Measurements from ENCODE around the gene RAB27A. TPM values are rescaled to one million over a fixed set of nuclear protein-coding genes. Genes with fewer than 3 reads are reported as not detected.
A peak's percentile ranks its signal among the peaks of the same experiment; 100 is the strongest.

RAB27A gene
- total and polyA plus RNA-seq, 9 of the 15 experiments (the other 6 are each of a cell fraction or from before 2014, with no cell fraction given), result 31.5 to 171 (median 80.4) TPM

- peak; percentile 90 for TF ChIP-seq BRD4 (IDR thresholded peaks at IDR 0.05)
- TF ChIP-seq ATF7 (IDR thresholded peaks at IDR 0.05), result peak; percentile 77; the same call in 1 of the 2 replicates
- peak; percentile 92 for TF ChIP-seq CBFB (CRISPR knock-in tag; IDR thresholded peaks at IDR 0.05)
- 0 out of 2 replicates have a peak, but pooled peaks have one; percentile 53 for TF ChIP-seq PATZ1 (CRISPR knock-in tag; IDR thresholded peaks at IDR 0.05; ENCODE audit: borderline replicate concordance)
- no peak for TF ChIP-seq STAT5B (CRISPR knock-in tag; IDR thresholded peaks at IDR 0.05)
- TF ChIP-seq SIN3A (IDR thresholded peaks at IDR 0.05; ENCODE audit: borderline replicate concordance in 2 of 2, control insufficient read depth in 1 of 2, low read depth in 2 of 2, low read length in 2 of 2), result peak in 1 of 2 experiments; percentile 16; a peak in 1 of 4 replicates
- TF ChIP-seq TBL1XR1 (IDR thresholded peaks at IDR 0.05; ENCODE audit: low read length in 2 of 2), result peak; percentile 35 to 41; a peak in 2 of 4 replicates
- TF ChIP-seq CBX5 (IDR thresholded peaks at IDR 0.05; ENCODE audit: borderline replicate concordance, low read depth), result peak; percentile 78; the same call in 1 of the 2 replicates
- peak in 1 of 2 experiments; percentile 59; a peak in 1 of 4 replicates for TF ChIP-seq KDM4B (IDR thresholded peaks at IDR 0.05; ENCODE audit: borderline replicate concordance in 2 of 2, low read depth in 1 of 2)
- peak; percentile 51; the same call in 1 of the 2 replicates for TF ChIP-seq GMEB1 (CRISPR knock-in tag; IDR thresholded peaks at IDR 0.05)
- TF ChIP-seq PRMT5 (CRISPR knock-in tag; IDR thresholded peaks at IDR 0.05), result no peak
- TF ChIP-seq SP2 (IDR thresholded peaks at IDR 0.05; ENCODE audit: extremely low read depth, low read depth, low read length, poor library complexity, severe bottlenecking), result no peak
- peak; percentile 69 for TF ChIP-seq VEZF1 (CRISPR knock-in tag; IDR thresholded peaks at IDR 0.05)
- no peak for TF ChIP-seq ZNF239 (CRISPR knock-in tag; IDR thresholded peaks at IDR 0.05)
- TF ChIP-seq SMAD3 (CRISPR knock-in tag; conservative IDR thresholded peaks at IDR 0.05), result no peak; the same call in 1 of the 2 replicates
- TF ChIP-seq ZNF766 (CRISPR knock-in tag; conservative IDR thresholded peaks at IDR 0.05), result 0 out of 2 replicates have a peak, but pooled peaks have one; percentile 38
- no peak for TF ChIP-seq FOXK1 (CRISPR knock-in tag; IDR thresholded peaks at IDR 0.05; ENCODE audit: borderline replicate concordance)
- TF ChIP-seq RBM22 (IDR thresholded peaks at IDR 0.05; ENCODE audit: low read depth, low read length, poor library complexity, severe bottlenecking), result no peak
- TF ChIP-seq RUNX1 (IDR thresholded peaks at IDR 0.05; ENCODE audit: low read depth), result no peak
- peak; percentile 67 for TF ChIP-seq XRCC5 (IDR thresholded peaks at IDR 0.05; ENCODE audit: low read depth, low read length)
- no peak for TF ChIP-seq U2AF1 (optimal IDR thresholded peaks at IDR 0.05; ENCODE audit: low read depth, low read length)
- TF ChIP-seq L3MBTL2 (IDR thresholded peaks at IDR 0.05), result peak; percentile 68; the same call in 1 of the 2 replicates
These were observed 29.2 kb upstream of the RAB27A start, which contains the start of the genes PIGB and PIGBOS1 (continued) for GRCh38 chr15:55318588-55319494.
